GM19455 (cell line): ENCODE results near the gene WASHC2A.
A peak's percentile ranks its signal among the peaks of the same experiment; 100 is the strongest.
"Not testable (repeated sequence)": the region's sequence is repeated elsewhere in the genome, so short reads cannot be mapped to it uniquely, and the experiment has no call there.

Source experiments
- ATAC-seq: cut with Tn5 transposase; IDR thresholded peaks from one replicate; pipeline ENCODE4 v1.9.1; 2021; ENCODE audit not compliant: unreplicated experiment

WASHC2A gene

GRCh38 chr10:50063100-50063499, 4.7 kb upstream of the WASHC2A start:
- no peak for ATAC-seq

GRCh38 chr10:50068352-50068659, 552 bp downstream of the WASHC2A start:
- peak; percentile 12 for ATAC-seq

- not testable (repeated sequence) for ATAC-seq
Observed at GRCh38 chr10:50075139-50075538, 7.4 kb downstream of the WASHC2A start.

- ATAC-seq = not testable (repeated sequence)
Observed at GRCh38 chr10:50075544-50075943, 7.8 kb downstream of the WASHC2A start.

GRCh38 chr10:50091304-50091703, 23.6 kb downstream of the WASHC2A start:
- ATAC-seq = not testable (repeated sequence)

- not testable (repeated sequence) for ATAC-seq
Observed at GRCh38 chr10:50092928-50093327, 25.2 kb downstream of the WASHC2A start.

GRCh38 chr10:50094630-50095029, 26.9 kb downstream of the WASHC2A start:
- not testable (repeated sequence) for ATAC-seq

GRCh38 chr10:50095402-50095801, 27.6 kb downstream of the WASHC2A start:
- not testable (repeated sequence) for ATAC-seq

- not testable (repeated sequence) for ATAC-seq
Observed at GRCh38 chr10:50096722-50097121, 29.0 kb downstream of the WASHC2A start.

- not testable (repeated sequence) for ATAC-seq
Observed at GRCh38 chr10:50098645-50099044, 30.9 kb downstream of the WASHC2A start.

- ATAC-seq = not testable (repeated sequence)
Observed at GRCh38 chr10:50101139-50101582, 33.4 kb downstream of the WASHC2A start.

- peak; percentile 17 for ATAC-seq
Observed at GRCh38 chr10:50101747-50102146, 34.0 kb downstream of the WASHC2A start.

- peak; percentile 64 for ATAC-seq
Observed at GRCh38 chr10:50102267-50102666, 34.5 kb downstream of the WASHC2A start.

GRCh38 chr10:50108999-50109698, 41.4 kb downstream of the WASHC2A start:
- ATAC-seq = not testable (repeated sequence)

GRCh38 chr10:50112419-50113112, 44.8 kb downstream of the WASHC2A start:
- ATAC-seq = not testable (repeated sequence)

- ATAC-seq = not testable (repeated sequence)
Observed at GRCh38 chr10:50126765-50127164, 59.0 kb downstream of the WASHC2A start.

- not testable (repeated sequence) for ATAC-seq
Observed at GRCh38 chr10:50127770-50128292, 60.1 kb downstream of the WASHC2A start.

- ATAC-seq = not testable (repeated sequence)
Observed at GRCh38 chr10:50131245-50131965, 63.7 kb downstream of the WASHC2A start.

GRCh38 chr10:50132322-50132721, 64.6 kb downstream of the WASHC2A start:
- ATAC-seq = not testable (repeated sequence)

GRCh38 chr10:50132841-50133240, 65.1 kb downstream of the WASHC2A start:
- not testable (repeated sequence) for ATAC-seq

- ATAC-seq = not testable (repeated sequence)
Observed at GRCh38 chr10:50143512-50144174, 75.9 kb downstream of the WASHC2A start.
